Uterine smooth muscle cell (primary cell): ENCODE data around the gene SYCE1L. TPM values are rescaled to one million over a fixed set of nuclear protein-coding genes. Genes with fewer than 3 reads are reported as not detected.

ENCODE experiments used
- total RNA-seq: library from RNA; depleted of rRNA; stranded (reverse); fragments of >200 nt; gene quantifications from 2 replicates; pipeline ENCODE4 v1.2.3, GENCODE V29; 2014

The SYCE1L gene
- not detected in 2 replicates for total RNA-seq

GRCh38 chr16:77199211-77199610, at the start of gene SYCE1L:
Gene SYCE1L (plus strand): TSS chr16:77199408. CDS start chr16:77199452, 44 bp downstream.

GRCh38 chr16:77190478-77191258, 8.5 kb upstream of the SYCE1L start, which contains the start of gene MON1B:
Gene MON1B (plus strand): TSS chr16:77191190. CDS start chr16:77191486, 296 bp downstream.

Other genes with a start within 250 kb of the SYCE1L start
- gene MON1B, start 8.2 kb upstream of the SYCE1L start, total RNA-seq: 7.6 and 10.2 TPM in 2 replicates
- gene ADAMTS18, start 235.6 kb downstream of the SYCE1L start, total RNA-seq: under 0.01 and 0.33 TPM in 2 replicates